GM18858 (cell line): ENCODE data around the gene GPC5.

ENCODE experiments used
- ATAC-seq: cut with Tn5 transposase; IDR thresholded peaks from one replicate; pipeline ENCODE4 v1.9.1; 2021; ENCODE audit not compliant: unreplicated experiment

Gene GPC5

GRCh38 chr13:92312823-92313222 is 914.4 kb downstream of the GPC5 start:
- no peak for ATAC-seq

DNA sequence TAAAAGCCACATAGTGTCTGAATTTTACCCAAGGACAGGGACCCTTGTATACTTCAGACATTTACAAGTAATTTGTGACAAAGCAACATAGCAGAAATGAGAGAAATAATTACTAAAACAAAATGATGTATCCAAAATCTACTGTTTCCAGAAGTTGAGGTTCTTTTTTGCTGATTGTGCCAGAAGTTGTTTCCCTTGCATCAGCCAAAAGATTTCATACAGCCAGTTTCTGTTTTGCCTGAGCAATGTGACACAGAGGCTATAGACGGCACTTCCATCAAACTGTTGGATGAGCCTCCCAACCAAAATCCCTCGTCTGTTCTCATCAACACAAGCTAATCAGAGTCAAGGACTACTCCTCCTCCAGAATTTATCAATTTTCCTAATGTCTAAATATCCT is 915.0 kb downstream of the GPC5 start:
- ATAC-seq, result no peak

DNA sequence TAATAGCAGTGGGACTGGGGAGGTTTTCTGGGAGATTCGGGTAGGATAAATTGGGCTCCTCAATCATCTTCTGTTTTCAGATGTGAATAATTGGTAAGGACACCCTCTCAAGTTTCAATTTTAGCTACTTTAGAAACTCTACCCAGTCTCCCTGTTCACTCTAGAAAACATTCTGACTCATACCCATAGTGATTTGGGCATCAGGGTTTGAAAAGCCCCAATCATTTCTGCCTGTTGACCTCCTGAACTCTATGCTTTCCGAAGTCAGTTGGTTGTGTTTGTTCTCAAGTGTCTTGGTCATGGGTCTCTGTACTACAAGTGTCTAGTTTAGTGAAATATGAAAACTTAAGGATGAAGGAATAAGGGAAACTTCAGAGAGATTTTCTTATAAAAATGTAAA is 916.8 kb downstream of the GPC5 start:
- ATAC-seq, result peak; percentile 64

DNA sequence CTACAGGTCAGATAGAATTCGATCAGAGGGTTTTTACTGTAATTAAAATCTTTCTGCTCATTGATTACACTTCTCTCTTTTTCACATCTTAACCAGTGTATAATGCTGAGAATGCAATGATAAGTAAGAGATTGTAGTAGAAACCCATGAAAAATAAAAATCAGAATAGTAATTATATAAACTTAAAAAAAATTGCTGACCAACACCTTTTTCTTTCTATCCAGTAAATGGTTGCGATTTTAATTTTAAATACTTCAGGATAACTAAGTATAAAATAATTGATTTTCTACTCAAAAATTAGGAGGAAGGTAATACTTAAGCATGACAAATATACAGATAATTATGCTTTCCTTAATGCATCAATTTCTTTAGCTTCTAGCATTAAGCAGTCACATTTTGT is 917.6 kb downstream of the GPC5 start:
- no peak for ATAC-seq

GRCh38 chr13:92317066-92317465 is 918.6 kb downstream of the GPC5 start:
- ATAC-seq, result no peak

GRCh38 chr13:92320323-92320722 is 921.9 kb downstream of the GPC5 start:
- ATAC-seq, result no peak

DNA sequence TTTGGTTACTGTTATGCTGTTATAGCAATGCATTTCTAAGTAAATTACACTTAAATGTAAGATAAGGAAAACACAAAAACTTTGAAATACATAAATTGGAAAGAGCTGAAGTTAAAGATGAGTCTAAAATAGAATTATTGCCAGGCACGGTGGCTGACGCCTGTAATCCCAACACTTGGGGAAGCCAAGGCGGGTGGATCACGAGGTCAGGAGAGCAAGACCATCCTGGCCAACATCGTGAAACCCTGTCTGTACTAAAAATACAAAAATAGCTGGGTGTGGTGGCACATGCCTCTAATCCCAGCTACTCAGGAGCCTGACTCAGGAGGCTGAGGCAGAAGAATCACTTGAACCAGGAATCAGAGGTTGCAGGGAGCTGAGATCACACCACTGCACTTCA is 922.8 kb downstream of the GPC5 start:
- ATAC-seq, result no peak

- no peak for ATAC-seq
Observed at GRCh38 chr13:92345627-92346026, 947.2 kb downstream of the GPC5 start.

DNA sequence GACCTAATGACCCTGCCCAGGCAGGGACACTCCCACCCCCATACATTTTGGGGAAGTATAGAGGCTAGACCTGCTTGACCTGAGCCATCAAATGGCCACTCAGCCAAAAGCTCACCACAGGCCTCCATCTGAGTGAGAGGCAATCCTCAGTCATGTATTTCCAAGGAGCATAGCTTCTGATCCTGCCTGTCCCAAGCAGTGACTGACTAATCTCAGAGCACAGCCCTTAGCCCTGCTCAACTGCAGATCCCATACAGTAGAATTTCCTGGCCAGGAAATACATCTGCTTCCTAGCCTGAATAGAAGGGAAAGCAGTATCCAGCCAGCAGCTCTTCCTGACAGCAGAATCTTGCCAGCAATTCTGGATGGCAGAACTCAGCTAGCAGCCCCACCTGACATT is 947.6 kb downstream of the GPC5 start:
- no peak for ATAC-seq

GRCh38 chr13:92354583-92354982 is 956.2 kb downstream of the GPC5 start:
- no peak for ATAC-seq

DNA sequence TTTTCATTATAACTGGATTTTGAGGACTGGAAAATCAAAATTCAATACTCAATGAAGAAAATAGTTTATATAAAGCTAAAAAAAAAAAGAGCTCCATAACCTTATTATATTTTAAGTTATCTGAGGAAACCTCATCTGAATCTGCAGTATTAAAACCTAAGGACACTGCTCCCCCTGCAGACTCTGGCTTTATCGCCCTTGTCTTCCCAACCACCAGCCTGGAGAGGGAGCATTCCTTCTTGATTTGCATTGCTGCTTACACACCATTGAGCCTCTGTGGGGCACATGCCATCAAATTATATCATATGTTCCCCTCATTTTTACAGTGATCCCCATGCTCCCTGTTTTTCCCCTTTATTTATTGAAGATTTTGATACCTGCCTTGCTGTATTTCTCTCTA is 956.8 kb downstream of the GPC5 start:
- ATAC-seq, result no peak

DNA sequence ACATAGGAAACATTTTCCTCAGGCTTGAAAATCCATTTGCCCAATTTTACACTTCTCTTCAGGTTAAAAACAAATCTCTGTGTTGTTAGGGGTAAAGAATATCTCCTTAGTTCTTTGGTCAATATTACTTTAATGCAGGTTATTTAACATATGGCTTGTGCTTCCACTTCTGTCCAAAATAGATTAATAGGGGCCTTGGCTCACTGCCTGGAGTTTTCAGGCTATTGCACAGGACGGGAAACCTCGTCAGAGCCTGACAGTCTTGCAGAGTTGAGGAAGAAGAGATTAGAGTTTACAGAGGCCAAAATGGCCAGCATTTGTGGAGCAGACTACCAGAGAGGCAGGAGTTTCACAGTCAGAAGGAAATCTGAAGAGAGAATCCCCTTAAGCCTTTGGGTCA is 964.3 kb downstream of the GPC5 start:
- ATAC-seq, result no peak

DNA sequence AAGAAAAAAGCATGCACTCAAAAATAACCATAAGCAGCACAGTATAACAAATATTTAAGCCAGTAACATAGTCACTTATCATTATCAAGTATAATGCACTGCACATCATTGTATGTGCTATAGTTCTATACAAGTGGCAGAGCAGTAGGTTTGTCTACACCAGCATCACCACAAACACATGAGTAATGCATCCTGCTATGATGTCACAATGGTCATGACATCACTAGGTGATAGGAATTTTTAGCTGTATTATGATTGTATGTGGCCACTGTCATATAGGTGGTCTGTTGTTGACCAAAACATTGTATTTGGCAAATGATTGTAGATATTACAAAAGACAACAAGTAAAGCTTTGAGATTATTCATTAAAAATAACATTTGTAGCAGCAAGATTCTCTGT is 967.5 kb downstream of the GPC5 start:
- no peak for ATAC-seq

GRCh38 chr13:92377396-92377795 is 979.0 kb downstream of the GPC5 start:
- ATAC-seq, result no peak

- no peak for ATAC-seq
Observed at GRCh38 chr13:92379371-92379770, 981.0 kb downstream of the GPC5 start.

DNA sequence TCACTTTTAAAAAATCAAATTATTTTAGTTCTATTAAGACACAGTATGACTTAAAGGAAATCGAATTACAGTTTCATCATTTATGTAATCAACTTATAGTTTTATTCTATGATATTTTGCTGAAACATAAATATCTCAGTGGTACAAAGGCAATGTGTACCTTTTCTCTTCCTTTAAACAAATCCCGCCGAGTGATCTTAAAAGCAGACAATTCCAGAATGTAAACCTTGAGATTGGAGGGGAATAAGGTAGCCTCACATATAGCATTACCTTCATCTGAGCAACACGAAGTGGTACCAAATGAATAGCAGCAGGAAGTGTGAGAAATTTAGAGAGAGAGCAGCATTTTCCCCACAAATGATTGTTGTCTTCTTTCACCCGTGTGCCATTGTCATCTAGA is 986.0 kb downstream of the GPC5 start:
- ATAC-seq, result no peak

DNA sequence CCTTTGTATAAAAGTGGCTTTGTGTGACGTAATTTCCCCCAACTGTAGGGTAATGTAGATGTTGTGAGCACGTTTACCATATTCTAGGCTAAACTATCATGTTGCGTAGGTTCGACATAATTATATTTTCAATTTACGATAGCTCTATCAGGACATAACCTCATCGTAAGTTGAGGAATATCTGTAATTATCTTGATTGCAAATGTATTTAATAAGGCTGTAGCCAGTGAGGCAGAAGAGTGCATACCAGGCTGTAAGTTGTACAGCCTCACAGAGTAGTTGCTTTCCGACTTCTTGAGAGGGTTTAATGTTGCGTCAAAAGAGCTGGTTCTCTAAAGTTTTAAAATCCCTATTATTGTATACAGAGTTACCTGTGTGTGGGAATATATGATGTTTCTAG is 988.8 kb downstream of the GPC5 start:
- ATAC-seq, result no peak

DNA sequence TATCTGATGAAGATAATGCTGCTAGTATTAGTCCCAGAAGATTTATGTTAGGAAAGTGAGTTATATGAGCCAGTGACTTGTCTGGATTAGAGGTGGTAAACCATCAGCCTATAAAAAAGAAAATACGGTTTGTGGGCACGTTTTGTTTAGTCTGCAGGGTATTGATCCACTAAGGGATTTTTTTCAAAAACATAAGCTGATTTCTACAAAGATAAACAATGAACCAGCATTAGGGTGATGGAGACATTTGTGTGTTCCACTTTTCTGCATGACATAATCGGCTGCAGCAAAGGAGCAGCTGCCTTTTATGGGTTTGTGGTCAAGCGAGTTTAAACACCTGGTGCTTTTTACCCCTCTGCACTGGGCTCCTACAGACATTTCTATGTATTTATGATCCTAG is 991.8 kb downstream of the GPC5 start:
- ATAC-seq, result no peak

- ATAC-seq, result no peak
Observed at GRCh38 chr13:92403606-92404005, 1005.2 kb downstream of the GPC5 start.

GRCh38 chr13:92407858-92408257 is 1009.4 kb downstream of the GPC5 start:
- ATAC-seq, result no peak

DNA sequence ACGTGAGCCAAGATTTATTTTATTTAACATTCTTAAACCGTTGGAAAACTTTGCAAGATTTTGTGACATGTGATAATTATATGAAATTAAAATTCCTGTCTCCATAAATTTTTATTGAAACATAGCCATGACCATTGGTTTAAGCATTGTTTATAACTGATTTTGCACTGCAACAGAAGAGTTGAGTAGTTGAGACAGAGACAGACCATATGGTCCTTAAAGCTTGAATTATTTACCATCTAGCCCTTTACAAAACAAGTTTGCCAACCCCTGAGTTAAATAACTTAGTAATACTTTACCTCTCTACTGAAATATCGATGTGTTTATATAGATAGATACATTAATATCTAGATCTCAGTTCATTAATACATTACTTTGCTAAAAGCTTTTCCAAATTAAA is 1014.1 kb downstream of the GPC5 start:
- ATAC-seq, result no peak

- no peak for ATAC-seq
Observed at GRCh38 chr13:92412996-92413395, 1014.6 kb downstream of the GPC5 start.

DNA sequence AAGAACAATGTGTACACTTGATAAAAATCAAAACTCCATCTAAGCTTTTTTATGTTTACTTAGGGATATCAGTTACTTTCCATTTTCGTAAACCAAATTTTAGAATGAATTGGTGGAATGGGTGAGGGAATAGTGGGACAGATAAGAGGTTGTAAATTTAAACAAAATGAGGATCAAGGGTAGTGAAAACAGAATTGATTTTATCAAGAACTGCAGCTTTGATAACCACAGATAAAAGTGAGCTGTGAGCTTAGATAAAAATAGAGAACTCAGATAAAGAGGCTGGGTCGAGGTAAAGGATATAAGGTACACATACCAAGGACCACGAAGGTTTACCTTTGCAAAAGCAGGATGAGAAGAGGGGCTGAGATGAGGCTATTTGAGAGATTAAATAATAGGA is 1015.0 kb downstream of the GPC5 start:
- ATAC-seq, result no peak

GRCh38 chr13:92414851-92415250 is 1016.4 kb downstream of the GPC5 start:
- no peak for ATAC-seq
